Tibial nerve (tissue), 3 donors: ENCODE data around the gene NT5DC2.

ENCODE experiments used
- CTCF ChIP-seq, 5 experiments: fragments of 200-600 bp in 3 of 5; fragments of 450-650 bp in 2 of 5; sonication (generic) in 3 of 5; IDR thresholded peaks; one replicate each; pipeline ENCODE4 v1.5.1; 2016 to 2019; ENCODE audit warnings: antibody characterized with exemption in 5 of 5, mild to moderate bottlenecking in 3 of 5, moderate library complexity in 2 of 5
- POLR2A ChIP-seq, 2 donors: fragments of 450-650 bp; IDR thresholded peaks; one replicate each; pipeline ENCODE4 v1.6.1; 2017; ENCODE audit warnings: antibody characterized with exemption in 2 of 2, mild to moderate bottlenecking in 2 of 2, moderate library complexity in 2 of 2

GRCh38 chr3:52534281-52535183 lies 875 bp upstream of the NT5DC2 start:
- TF ChIP-seq CTCF (IDR thresholded peaks at IDR 0.05): no peak
- TF ChIP-seq POLR2A (IDR thresholded peaks at IDR 0.05): no peak
